Activated T-cell treated with anti-CD3 and anti-CD28 coated beads, Interleukin-2, amount 50 U/mL, for 48 hours (primary cell): ENCODE results near the gene NTRK1.

Experiments
- DNase-seq, 2 experiments: peaks; one replicate each; pipeline ENCODE4 v3.0.0-alpha.2; 2020

NTRK1 gene

DNA sequence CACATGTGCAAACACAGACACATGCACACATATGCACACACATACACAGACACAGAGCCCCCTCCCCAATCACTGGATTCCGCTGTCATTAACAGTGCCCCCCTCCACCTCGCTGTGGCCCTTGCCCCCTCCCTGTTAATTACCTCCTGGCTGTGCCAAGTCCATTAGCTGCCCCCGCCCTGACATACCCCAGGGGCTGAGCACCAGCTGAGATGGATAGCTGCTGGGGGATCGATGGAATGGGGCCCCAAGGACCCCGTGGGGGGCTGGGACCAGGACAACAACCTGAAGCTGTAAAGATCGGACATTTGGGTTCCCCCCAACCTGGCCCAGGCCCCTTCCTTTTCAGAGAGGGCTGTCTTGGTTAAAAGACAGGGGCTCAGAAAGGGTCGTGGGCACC is 23.3 kb downstream of the NTRK1 start:
- no peak for DNase-seq

DNA sequence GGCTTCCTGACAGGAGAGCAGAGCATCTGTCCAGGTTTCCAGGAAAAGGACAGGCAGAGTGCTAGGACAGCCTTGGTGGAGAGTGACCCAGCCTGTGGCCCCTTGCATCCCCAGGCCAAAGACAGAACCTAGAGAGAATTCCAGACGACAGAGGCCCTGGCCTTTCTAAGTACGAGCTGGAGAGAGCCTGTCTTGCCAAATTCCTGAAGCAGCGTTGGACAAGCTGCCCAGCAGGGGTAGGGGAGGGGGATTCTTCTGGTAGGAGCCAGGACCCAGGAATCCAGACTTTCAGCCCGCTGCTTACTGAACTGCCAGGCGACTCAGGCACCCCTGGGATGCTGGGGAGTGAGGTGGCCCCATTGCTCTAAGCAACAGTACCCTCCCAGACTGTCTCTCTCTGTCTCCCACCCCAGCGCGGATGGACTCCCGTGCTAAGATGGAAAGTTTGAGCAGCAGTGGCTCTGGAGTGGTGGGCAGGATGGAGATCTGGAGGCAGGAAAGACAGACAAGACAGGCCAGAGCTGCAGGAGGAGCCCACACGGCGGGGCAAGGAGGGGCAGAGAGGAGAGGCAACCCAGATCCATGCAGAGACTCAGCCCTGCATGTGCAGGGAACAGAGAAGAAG is 24.0 kb downstream of the NTRK1 start:
- DNase-seq, result no peak

DNA sequence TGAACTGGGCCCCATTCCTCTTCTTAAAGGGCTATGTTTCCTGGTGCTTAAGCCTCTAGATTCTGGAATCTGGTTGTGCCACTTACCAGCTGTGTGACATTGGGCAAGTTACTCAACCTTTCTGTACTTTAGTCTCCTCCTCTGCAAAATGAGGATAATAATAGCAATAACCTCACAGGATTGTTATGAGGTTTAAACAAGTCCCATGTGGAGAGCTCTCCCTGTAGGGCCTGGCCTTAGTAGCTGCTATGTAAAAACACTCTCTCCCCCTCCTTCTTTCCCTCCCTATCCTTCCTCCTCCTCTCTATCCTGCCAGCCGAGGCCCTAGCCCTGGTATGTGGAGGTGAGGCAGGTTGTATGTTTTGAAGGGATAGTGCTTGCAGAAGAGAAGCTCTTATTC is 24.6 kb downstream of the NTRK1 start:
- DNase-seq, result no peak

DNA sequence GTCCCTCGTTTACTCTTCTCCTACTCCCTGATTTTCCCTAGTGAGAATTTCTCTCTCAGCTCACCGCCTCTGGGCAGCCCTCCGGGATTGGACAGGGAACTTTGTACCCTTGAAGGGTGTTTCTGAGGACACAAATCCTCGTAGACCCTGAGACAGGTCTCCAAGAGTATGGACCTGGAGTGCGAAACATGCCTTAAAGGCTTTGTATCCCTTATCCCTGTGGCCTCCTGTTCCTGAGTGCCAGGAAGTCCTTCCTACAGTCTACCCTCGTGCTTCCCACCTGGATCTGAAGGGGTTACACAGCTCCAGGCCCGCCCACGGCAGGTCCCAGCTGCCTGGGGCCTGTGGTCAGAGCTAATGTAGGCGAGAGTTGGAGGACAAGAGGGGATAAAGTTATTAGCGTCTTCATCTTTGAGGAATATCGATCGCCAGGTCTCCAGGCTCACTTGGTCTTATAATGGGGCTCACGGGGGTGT is 25.3 kb downstream of the NTRK1 start:
- DNase-seq, result no peak

DNA sequence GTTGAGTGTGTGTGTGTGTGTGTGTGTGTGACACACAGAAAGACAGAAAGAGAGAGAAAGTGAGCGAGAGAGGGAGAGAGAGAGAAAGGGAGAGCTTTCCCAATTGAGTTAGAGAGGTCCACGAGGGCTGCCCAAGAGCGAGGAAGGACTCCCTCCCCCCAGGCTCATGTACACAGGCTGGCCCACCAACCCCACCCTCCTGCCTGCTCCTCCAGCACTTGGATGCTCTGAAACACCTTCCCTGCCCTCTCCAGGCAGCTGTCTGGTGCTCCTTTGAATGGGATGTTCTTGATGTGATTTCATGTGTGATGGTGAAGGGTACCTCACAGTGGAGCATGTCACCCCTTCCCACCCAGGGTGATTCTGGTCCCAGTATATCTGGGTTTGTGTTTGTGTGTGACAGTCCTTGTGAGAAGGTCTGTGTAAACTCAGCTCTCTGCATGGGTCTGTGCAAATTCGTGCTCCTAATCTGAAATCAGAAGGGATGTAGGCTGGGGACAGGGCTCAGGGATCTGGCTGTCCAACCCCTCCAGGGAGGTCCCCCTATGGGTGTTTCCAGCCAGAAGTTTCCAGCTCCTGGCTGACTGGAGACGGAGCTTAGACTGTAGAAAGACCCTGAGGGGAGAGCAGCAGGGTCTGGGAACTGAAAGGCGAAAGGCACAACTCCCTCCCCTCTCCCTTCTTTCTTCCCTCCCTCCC is 26.1 kb downstream of the NTRK1 start:
- no peak for DNase-seq

DNA sequence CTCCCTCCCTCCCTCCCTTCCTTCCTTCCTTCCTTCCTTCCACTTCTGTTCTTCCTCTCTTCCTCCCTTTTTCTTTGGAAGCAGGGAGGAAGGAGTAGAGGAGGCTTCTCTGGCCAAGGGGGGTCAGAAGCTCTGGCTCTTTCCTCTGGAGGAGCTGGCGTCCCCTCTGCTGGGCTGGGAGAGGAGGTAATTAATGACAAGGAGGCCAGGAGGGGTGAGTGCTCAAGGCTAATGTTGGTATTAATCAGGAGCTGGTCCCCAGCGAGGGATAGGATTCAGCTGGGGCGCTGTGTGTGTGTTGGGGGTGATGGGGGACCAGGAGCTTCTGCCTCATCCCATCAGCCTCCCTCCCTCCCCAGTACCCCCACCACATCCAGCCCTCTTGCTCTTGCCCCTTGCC is 26.7 kb downstream of the NTRK1 start:
- DNase-seq, result no peak

DNA sequence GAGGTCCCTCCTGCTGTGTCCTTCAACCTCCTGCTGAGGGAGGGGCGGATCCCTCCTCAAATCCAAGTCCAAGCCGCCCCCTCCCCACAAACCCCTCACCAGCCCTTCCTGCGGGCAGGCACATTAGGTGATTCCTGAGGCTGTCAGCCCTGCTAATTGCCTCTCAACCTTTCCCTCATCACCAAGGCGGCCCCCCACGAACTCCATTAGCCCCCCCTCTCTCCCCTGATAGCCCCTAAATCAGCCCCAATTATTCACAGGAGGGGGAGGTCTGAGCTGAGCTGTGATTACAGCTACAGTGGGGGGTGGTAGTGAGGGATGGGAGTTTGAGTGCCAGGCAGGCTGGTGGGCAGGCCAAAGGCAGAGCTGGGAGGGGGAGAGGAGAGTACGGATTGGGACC is 27.1 kb downstream of the NTRK1 start:
- no peak for DNase-seq

DNA sequence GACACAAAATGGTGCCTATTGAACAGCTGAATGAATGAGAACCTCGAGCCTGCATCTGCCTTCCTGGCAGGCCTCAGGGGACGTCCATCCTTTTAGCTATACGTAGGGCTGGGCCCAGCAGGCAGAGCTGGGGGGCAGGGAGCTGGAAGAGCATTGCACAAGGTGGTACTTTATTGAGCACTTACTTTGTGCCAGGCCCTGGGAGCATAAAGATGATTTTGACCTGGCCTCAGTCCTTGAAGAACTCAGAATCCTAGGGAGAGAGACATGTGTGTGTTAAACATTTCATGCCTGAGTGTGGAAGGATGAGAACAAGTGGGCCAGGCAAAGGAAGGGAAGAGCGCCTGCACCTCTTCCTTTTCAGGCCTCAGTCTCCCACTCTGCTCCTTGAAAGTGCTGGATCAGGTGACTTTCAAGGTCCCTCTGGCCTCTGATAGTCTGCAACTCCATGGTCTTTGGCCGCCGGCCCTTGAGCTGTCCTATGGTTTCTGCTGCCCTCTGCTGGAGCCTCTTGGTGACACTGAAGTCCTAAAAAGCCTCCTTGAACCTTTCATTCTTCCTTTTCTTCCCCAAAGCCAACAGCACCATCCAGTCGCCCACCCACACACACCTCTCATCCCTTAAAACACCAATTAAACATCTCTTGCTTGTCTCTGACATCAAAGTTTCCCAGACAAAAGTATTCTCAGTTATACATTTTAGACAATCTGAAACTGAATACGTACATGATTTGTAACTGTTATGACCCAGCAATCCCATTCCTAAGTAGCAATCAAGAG is 29.3 kb downstream of the NTRK1 start:
- peak; percentile 77 to 79 for DNase-seq

DNA sequence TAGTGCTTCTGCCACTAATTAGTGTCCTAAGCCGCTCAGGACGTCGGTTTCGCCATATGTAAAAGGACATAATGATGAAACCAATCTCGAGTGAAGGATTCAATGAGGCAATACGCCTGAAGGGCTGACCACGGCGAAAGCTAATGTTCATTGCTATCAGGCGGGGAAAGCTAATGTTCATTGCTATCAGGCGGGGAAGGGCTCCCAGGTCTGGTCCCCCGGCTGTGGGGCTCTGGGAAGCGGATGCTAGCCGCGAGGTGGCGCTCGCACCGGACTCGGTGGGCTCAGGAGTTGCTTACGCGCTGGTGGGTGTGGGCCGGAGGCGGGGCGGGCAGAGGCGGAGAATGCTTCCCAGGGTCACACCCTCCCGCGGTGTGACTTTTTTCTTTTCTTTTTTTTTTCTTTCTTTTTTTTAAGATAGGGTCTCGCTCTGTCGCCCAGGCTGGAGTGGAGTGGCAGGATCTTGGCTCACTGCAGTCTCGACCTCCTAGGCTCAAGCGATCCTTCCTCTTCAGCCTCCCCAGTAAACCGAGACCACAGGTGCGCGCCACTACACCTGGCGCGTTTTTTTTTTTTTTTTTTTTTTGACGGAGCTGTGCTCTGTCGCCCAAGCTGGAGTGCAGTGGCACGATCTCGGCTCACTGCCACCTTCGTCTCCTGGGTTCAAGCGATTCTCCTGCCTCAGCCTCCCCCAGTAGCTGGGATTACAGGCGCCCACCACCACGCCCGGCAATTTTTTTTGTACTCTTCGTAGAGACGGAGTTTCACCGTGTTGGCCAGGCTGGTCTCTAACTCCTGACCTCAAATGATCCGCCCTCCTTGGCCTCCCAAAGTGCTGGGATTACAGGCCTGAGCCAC is 31.8 kb downstream of the NTRK1 start:
- peak; percentile 92 to 93 for DNase-seq

DNA sequence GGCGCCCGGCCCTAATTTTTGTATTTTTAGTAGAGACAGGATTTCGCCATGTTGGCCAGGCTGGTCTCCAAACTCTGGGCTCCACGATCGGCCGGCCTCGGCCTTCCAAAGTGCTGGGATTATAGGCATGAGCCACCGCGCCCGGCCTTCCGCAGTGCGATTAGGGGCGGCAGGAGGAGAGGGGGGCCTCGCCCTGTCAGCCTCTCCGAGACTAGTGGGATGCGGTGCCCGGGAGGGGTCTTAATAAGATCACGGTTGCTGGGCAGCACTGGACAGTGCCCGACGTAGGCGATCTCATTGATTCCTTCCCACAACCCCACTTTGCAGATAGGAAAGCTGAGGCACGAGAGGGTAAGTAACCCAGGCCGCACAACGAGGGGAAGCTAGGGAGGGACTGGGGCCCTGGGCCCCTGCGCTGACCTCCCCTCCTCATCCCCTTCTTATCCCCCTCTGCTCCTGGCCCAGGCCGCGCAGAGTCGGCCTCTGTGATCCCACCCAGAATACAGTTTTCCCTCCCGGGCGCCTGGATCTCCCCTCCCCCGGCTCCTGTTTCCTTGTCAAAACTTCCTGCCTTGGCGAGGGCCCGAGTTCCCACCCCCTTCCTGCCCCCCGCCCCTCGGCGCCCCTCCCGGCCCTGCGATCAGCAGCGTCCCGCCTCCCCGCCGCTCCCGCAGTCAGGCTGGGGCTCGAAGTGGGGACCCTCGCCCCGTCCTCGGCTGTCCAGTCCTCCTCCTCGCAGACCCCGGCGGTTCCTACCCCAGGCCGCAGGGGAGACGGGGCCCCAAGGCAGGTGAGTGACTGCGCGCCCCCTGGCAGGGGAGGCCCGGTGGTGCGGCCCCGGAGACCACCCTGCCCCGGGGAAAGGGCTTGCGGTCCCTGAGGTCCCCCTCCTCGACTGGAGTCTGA is 32.6 kb downstream of the NTRK1 start, which contains the start of gene PEAR1:
Gene PEAR1, plus strand, starts transcription at position 671 of the 906 bp plus-strand sequence. CDS start 10,209 bp downstream, outside the sequence.
- no peak for DNase-seq

DNA sequence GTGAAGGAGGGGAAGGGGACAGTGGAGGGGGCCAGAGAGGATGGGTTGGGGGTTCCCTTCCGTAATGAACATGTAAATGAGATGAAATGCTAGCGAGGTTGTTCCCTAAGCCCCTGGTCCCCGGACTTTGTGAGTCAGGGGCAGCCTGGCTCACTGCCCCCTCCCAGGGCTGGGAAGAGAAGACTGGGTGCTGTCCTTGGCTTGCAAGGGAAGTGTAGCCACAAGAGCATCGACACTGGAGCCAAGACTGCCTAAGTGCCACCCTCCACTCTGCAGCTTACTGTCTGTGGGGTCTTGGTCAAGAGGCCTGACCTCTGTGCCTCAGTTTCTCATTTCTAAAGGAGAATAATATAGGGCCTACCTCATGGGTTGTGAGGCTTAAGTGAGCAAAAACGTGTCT is 33.3 kb downstream of the NTRK1 start:
- DNase-seq, result no peak

DNA sequence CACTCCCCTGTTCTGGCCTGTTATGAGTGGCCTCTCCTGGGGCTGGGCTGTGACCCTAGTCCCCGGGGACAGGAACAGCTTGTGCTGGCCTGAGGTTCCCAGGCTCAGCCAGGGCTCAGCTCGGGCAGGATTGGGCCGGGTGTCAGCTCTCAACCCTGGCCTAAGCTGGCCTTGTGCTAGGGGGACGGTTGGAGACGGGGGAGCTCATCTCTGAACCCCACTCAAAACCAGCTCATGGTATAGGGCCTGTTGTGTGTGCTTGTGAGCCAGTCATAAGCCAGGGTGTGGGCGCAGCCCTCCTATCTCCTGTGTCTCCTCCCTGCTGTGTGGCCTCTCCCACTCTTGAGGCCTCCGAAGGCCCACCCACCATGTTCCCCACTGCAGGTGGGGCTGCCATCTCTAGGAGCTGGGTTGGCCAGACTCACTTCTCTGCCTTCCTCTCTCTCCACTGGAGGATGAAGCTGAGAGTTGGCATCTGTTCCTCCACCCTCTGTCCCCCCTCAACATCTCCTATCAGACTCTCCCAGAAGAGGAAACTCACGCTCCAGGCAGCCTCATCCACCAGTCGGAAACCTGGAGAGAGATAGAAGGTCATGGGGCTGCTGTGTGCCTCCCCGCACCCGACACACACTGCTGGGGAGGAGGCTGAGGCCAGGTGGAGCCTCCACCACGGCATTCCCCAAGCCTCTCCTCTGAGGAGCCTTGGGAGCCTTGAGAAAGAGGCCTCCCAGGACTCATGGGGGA is 34.2 kb downstream of the NTRK1 start:
- no peak for DNase-seq

DNA sequence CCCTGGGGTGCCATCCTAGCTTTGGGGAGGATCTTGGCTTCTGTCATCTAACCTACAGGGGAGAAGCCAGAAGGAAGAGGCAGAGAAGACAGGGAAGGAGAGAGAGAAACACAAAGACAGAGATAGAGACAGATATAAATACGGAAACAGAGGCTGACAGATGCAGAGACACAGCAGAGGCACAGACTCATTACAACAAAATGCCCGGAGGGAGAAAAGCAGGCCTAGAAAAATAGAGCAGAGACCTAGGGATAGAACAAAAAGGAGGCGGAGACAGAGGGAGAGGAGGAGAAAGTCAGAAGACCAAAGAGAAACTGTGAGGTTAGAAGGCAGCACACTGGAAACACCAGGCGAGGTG is 34.8 kb downstream of the NTRK1 start:
- no peak for DNase-seq

DNA sequence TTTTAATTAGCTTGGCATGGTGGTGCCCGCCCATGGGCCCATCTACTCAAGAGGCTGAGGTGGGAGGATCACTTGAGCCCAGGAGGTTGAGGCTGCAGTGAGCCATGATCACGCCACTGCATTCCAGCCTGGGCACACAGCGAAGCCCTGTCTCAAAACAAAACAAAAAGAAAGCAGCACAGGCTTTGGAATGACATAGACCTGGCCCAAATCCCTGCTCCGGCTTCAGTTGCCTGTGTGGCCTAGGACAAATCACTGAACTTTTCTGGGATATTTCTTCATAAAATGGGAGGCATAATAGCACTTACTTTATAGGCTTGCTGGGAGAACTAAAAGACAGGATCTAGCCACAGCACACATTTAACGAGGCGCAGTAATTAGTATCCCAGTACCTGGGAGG is 35.3 kb downstream of the NTRK1 start:
- DNase-seq, result no peak

DNA sequence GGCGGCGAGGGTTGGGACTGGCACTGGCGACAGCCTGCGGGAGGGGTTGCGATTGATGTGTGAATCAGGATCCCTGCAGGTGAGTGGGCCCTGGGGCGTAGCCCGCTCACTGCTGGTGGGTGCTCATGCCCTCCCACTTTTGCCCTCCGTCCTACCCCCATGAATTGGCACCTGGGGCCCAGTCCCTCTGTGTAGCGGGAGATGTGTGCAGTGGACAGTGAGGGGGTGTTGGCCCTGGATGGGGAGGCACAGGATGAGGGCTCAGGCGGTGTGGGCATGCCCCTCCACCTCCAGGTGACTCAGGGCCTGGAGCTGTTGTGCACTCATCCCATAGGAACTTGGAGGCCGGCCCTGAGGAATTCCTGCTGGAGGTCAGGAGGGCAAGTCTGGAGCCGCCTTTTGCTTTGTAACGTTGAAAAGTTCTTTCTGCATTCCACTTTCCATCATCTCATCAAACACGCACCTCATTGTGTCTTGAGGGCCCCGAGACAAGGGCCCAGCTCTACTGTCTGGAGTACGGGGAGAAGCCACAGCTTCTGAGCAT is 35.9 kb downstream of the NTRK1 start:
- no peak for DNase-seq

DNA sequence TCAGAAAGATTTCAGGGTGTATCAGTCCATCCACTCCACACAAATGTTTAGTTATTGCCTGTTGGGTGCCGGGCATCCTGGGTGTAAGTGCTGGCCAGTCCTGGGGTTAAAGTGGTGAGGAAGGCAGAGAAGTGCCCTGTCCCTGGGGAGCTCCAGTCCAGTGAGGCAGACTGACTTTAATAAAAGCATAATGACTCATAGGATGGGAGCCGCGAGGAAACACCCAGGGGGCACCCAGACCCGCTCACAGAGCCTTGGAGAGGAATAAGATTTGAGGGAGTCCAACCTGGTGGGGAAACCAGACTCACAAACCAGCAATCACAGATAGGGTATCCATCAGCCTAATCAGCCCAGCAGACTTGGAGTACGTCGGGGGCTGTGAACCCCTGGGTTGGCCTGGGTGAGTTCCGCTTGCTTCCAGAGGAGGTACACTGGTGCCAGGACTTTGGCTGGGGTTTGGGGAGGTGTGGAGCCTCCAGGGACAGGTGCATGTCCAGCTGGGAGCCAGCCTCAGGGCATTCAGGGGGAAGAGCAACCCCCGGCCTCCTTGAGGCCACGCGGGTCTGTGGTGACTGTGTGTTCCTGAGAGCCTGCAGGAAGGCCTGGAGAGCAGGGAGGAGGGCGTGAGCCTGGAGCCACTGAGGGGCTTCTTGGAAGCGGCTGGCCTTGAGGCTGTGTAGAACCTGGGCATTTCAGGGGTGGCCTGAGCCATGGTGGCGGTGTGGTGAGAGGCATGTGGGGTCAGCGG is 36.6 kb downstream of the NTRK1 start:
- no peak for DNase-seq

DNA sequence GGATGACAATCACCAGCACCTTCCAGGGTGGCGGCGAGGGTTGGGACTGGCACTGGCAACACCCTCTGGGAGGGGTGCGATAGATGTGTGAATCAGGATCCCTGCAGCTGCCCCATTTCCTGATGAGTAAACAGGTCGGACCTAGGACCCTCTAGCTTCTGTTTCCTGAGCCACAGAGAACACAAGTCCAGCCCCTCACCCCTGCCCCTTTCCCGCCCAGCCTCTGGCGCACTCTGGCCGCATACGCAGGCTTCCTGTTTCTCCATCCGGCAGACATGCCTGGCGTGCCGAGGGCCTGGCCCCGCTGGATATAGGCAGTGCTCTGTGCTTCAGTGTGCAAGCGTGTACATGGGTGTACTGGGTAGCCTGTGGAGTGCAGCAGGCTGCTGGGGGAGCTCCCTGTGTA is 37.5 kb downstream of the NTRK1 start:
- no peak for DNase-seq

DNA sequence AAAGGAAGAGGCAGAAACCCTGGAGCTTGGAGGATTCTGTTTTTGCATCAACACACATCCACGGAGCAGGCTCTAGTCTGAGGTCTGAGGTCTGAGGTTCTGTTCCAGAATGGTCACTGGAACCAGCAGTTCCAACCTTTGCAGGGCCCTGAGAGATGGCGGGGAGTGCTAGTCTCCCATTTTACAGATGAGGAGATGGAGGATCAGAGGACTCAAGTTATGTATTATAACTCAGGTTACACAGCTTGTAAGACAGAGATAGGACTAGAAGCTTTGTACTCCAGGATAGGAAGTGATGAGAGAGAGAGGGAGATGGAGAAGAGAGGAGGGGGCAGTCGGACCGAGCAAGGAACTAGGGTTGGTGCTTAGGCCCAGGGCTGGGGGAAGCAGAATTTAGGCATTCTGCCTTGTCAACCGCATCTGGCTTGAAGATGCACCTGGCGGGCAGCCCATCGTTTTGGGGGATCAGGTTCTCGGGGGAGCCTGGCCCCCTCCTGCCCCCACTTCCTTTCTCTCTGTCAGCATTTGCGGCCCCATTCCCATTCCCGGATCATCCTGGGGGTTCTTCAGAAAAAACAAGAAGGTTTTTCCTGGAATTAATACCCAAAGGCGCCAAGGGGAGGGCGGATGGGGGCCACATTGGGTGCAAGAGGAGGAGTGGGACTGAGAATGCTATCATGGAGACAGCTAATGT is 38.5 kb downstream of the NTRK1 start:
- no peak for DNase-seq

DNA sequence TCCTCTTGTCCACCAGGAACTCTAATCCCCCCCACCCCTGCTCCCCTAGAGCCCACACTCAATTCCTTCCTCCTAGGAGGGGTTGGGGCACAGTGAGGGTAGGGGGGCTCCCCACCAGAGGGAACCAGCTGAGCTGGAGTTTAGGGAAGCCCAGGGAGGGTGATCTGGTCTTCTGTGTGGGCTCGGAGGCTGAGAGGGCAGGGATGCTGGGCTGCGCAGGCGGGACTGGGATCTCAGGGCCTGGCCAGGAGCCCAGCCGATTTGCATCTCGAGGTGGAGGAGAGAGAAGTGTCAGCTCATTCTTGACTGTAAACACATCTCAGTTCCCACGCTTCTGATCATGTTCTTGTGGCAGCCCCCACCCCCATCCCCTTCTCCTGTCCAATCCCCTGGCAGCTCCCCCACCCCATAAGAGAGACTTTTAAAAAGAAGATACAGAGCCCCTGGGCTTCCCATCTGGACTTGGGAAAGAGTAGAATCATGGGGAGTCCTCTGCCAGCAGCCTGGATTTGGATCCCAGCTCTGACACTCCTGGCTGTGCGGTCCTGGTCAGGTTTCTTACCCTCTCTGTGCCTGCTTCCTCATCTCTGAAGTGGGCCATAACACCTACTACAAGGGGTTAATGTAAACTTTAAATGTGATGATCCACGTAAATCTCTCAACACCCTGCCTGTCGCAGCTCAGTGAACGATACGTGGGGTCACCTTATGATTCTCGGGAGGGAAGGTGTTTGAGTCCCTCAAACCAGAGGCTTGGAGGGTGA is 39.5 kb downstream of the NTRK1 start:
- no peak for DNase-seq
